Astrocyte (in vitro differentiated cells and primary cell): ENCODE data around the gene ASH1L. TPM values are rescaled to one million over a fixed set of nuclear protein-coding genes. Genes with fewer than 3 reads are reported as not detected.
A peak's percentile ranks its signal among the peaks of the same experiment; 100 is the strongest.
"Not testable (repeated sequence)": the region's sequence is repeated elsewhere in the genome, so short reads cannot be mapped to it uniquely, and the experiment has no call there.

Source experiments
- DNase-seq: peaks from one replicate; pipeline ENCODE4 v3.0.0-alpha.2; 2010; ENCODE audit warnings: low read depth
- FAIRE-seq: peaks from 2 replicates; lab custom pipeline; 2011; peaks lifted over from hg19 to GRCh38; lab: Jason Lieb, UNC
- H2AFZ ChIP-seq: 2 replicates; pipeline ENCODE4 v1.6.0; 2012; ENCODE audit warnings: low read depth, low read length, inconsistent platforms
- H3K27ac ChIP-seq: 2 replicates; pipeline ENCODE4 v1.5.1; 2011; ENCODE audit warnings: low read depth, low read length, inconsistent platforms
- H3K27me3 ChIP-seq: 2 replicates; pipeline ENCODE4 v1.6.0; 2011; ENCODE audit warnings: low read length, inconsistent platforms; ENCODE audit not compliant: insufficient read depth
- H3K36me3 ChIP-seq: 2 replicates; pipeline ENCODE4 v1.5.1; 2011; ENCODE audit warnings: low read length, inconsistent platforms; ENCODE audit not compliant: insufficient read depth
- H3K4me1 ChIP-seq: 2 replicates; pipeline ENCODE4 v1.5.1; 2011; ENCODE audit warnings: low read length, inconsistent platforms; ENCODE audit not compliant: insufficient read depth
- H3K4me2 ChIP-seq: 2 replicates; pipeline ENCODE4 v1.6.0; 2012; ENCODE audit warnings: low read length, inconsistent platforms
- H3K4me3 ChIP-seq: 2 replicates; pipeline ENCODE4 v1.5.1; 2011; ENCODE audit warnings: low read depth, mild to moderate bottlenecking, low read length, inconsistent platforms; ENCODE audit not compliant: insufficient read depth
- H3K79me2 ChIP-seq: 2 replicates; pipeline ENCODE4 v1.6.0; 2012; ENCODE audit warnings: mild to moderate bottlenecking, low read length, inconsistent platforms; ENCODE audit not compliant: insufficient read depth
- H3K9ac ChIP-seq: 2 replicates; pipeline ENCODE4 v1.6.0; 2012; ENCODE audit warnings: mild to moderate bottlenecking, low read length, inconsistent platforms
- H3K9me3 ChIP-seq: 2 replicates; pipeline ENCODE4 v1.5.1; 2012; ENCODE audit warnings: low read depth, mild to moderate bottlenecking, low read length, inconsistent platforms; ENCODE audit not compliant: insufficient read depth
- H4K20me1 ChIP-seq: 2 replicates; pipeline ENCODE4 v1.6.0; 2012; ENCODE audit warnings: low read length, inconsistent platforms; ENCODE audit not compliant: insufficient read depth
- H3K27ac Mint-ChIP-seq: one replicate; pipeline ENCODE4 v1.8.0; 2021; ENCODE audit warnings: mild to moderate bottlenecking, mixed read lengths; ENCODE audit not compliant: unreplicated experiment
- H3K27me3 Mint-ChIP-seq: one replicate; pipeline ENCODE4 v1.8.0; 2021; ENCODE audit warnings: low read depth, mixed read lengths; ENCODE audit not compliant: unreplicated experiment
- H3K36me3 Mint-ChIP-seq: one replicate; pipeline ENCODE4 v1.8.0; 2021; ENCODE audit warnings: low read depth, mixed read lengths; ENCODE audit not compliant: unreplicated experiment
- H3K4me1 Mint-ChIP-seq: one replicate; pipeline ENCODE4 v1.8.0; 2021; ENCODE audit warnings: low read depth, mixed read lengths; ENCODE audit not compliant: unreplicated experiment
- H3K4me3 Mint-ChIP-seq: one replicate; pipeline ENCODE4 v1.8.0; 2021; ENCODE audit warnings: mild to moderate bottlenecking, moderate library complexity, mixed read lengths; ENCODE audit not compliant: unreplicated experiment
- H3K9me3 Mint-ChIP-seq: one replicate; pipeline ENCODE4 v1.8.0; 2021; ENCODE audit warnings: mild to moderate bottlenecking, mixed read lengths; ENCODE audit not compliant: unreplicated experiment
- EZH2 ChIP-seq: IDR thresholded peaks from 2 replicates; pipeline ENCODE4 v1.6.1; 2012; ENCODE audit warnings: mild to moderate bottlenecking, low read length, inconsistent platforms; ENCODE audit not compliant: insufficient read depth
- total RNA-seq: library from RNA; stranded (reverse); gene quantifications from 2 replicates; pipeline ENCODE4 v1.2.1, GENCODE V29; 2021
- TF ChIP-seq, protein P1 (sequence below): IDR thresholded peaks from 2 replicates; pipeline ENCODE4 v1.5.1; 2011; ENCODE audit warnings: low read depth, mild to moderate bottlenecking, inconsistent platforms, low read length, moderate library complexity; ENCODE audit not compliant: insufficient read depth

ASH1L gene
- total RNA-seq, 1 donor from 2014 or later, result 31.1 TPM

DNA sequence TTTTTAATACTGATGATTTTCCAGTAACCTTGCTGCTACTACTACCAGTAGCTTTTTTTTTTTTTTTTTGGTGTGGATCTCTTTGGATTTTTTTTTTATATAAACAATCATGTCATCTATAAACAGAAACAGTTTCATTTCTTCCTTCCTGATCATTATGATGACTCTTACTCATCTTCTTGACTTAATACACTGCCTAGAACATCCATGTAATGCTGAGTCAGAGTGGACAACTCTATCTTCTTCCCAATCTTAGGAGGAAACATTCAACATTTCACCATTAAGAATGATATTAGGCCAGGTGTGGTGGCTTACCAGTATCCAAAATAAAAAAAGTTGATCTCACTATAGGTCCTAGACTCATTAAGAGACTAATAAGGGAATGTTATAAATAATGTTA, 172.8 kb downstream of the ASH1L start:
- no peaks in the 10 kb centered on the region for H3K9me3 ChIP-seq
- H3K9ac ChIP-seq, result no peak overlapping the region
- H4K20me1 ChIP-seq, result no peaks in the 10 kb centered on the region
- no peaks in the 10 kb centered on the region for H3K27me3 Mint-ChIP-seq
- no peak overlapping the region for H3K4me2 ChIP-seq
- H3K4me1 ChIP-seq, result no peaks in the 10 kb centered on the region
- H3K36me3 ChIP-seq, result peaks cover 5% of the 10 kb centered on the region
- DNase-seq (peak; percentile 2), FAIRE-seq (peak; percentile 54)
- no peaks in the 10 kb centered on the region for H3K9me3 Mint-ChIP-seq
- H3K4me3 Mint-ChIP-seq, result no peak overlapping the region
- no peak for TF ChIP-seq EZH2
- TF ChIP-seq, protein P1, sequence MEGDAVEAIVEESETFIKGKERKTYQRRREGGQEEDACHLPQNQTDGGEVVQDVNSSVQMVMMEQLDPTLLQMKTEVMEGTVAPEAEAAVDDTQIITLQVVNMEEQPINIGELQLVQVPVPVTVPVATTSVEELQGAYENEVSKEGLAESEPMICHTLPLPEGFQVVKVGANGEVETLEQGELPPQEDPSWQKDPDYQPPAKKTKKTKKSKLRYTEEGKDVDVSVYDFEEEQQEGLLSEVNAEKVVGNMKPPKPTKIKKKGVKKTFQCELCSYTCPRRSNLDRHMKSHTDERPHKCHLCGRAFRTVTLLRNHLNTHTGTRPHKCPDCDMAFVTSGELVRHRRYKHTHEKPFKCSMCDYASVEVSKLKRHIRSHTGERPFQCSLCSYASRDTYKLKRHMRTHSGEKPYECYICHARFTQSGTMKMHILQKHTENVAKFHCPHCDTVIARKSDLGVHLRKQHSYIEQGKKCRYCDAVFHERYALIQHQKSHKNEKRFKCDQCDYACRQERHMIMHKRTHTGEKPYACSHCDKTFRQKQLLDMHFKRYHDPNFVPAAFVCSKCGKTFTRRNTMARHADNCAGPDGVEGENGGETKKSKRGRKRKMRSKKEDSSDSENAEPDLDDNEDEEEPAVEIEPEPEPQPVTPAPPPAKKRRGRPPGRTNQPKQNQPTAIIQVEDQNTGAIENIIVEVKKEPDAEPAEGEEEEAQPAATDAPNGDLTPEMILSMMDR, result no peak
- no peaks in the 10 kb centered on the region for H3K79me2 ChIP-seq
- peaks cover 21% of the 10 kb centered on the region for H3K36me3 Mint-ChIP-seq
- no peak overlapping the region for H2AFZ ChIP-seq
- no peaks in the 10 kb centered on the region for H3K27me3 ChIP-seq
- no peak overlapping the region for H3K27ac ChIP-seq
- H3K4me3 ChIP-seq, result no peak overlapping the region
- H3K27ac Mint-ChIP-seq, result no peak overlapping the region
- no peaks in the 10 kb centered on the region for H3K4me1 Mint-ChIP-seq

GRCh38 chr1:155385836-155386235, 176.8 kb downstream of the ASH1L start:
- not testable (repeated sequence) for H3K27ac Mint-ChIP-seq, H3K27me3 ChIP-seq, H3K79me2 ChIP-seq, H3K27me3 Mint-ChIP-seq, H3K9ac ChIP-seq, H2AFZ ChIP-seq, H3K4me1 Mint-ChIP-seq, H3K9me3 Mint-ChIP-seq, DNase-seq, H3K4me2 ChIP-seq, H3K9me3 ChIP-seq, H3K27ac ChIP-seq, H3K4me3 Mint-ChIP-seq, H3K4me3 ChIP-seq, FAIRE-seq, H3K4me1 ChIP-seq, H4K20me1 ChIP-seq, H3K36me3 ChIP-seq
- peaks cover 19% of the 10 kb centered on the region for H3K36me3 Mint-ChIP-seq

- Histone ChIP-seq H3K4me2 (no peak overlapping the region), H4K20me1 (no peaks in the 10 kb centered on the region), H3K9me3 (no peaks in the 10 kb centered on the region), H3K4me1 (peaks cover 11% of the 10 kb centered on the region), H3K4me3 (no peak overlapping the region), H3K27me3 (no peaks in the 10 kb centered on the region), H3K36me3 (no peaks in the 10 kb centered on the region), H3K79me2 (no peaks in the 10 kb centered on the region), H2AFZ (no peak overlapping the region), H3K9ac (no peak overlapping the region), H3K27ac (no peak overlapping the region)
- H3K4me1 Mint-ChIP-seq, result no peaks in the 10 kb centered on the region
- H3K9me3 Mint-ChIP-seq, result no peaks in the 10 kb centered on the region
- peaks cover 18% of the 10 kb centered on the region for H3K36me3 Mint-ChIP-seq
- no peak overlapping the region for H3K27ac Mint-ChIP-seq
- H3K4me3 Mint-ChIP-seq, result no peak overlapping the region
- no peaks in the 10 kb centered on the region for H3K27me3 Mint-ChIP-seq
- no peak for DNase-seq
- TF ChIP-seq EZH2, result no peak
- TF ChIP-seq, protein P1, result no peak
- FAIRE-seq, result peak; percentile 32
Measured at GRCh38 chr1:155383406-155383805, 179.2 kb downstream of the ASH1L start.
